ENCODE measurements around the gene NUBP2.

The NUBP2 gene

DNA sequence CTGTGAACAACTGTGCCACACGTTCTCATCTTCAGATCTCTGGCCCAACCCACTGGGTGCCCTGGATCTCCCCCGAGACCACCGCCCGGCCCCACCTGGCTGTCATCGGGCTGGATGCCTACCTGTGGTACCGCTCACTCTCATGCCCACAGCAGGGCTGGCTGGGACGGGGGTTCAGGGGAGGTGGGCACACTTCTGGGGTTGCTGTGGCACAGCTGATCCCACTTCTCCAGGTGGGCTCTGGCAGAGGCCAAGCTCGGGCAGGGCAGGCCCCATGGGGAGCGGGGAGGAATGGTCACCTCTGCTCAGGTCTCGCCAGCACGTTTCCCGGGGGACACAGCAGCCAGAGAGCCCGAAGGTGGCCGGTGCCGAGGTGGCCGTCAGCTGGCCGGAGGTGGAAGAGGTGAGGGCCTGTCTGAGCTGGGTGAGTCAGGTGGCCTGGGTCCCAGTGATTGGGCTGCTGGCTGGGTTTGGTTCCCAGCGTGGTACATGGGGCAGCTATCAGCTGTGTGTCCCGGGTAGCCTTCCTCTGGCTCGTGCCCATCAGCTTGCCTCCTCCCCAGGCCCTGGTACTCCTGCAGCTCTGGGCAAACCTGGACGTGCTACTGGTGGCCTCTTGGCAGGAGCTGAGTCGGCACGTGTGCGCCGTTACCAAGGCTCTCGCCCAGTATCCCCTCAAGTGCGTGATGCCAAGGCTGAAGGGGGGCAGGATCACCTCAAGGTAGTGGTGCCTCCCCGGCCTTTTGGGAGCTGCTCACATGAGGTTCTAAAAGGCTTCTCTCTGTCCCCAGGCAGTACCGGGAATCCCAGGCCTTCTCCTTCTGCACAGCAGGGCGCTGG, 7.5 kb upstream of the NUBP2 start:
- TF ChIP-seq, protein P1, sequence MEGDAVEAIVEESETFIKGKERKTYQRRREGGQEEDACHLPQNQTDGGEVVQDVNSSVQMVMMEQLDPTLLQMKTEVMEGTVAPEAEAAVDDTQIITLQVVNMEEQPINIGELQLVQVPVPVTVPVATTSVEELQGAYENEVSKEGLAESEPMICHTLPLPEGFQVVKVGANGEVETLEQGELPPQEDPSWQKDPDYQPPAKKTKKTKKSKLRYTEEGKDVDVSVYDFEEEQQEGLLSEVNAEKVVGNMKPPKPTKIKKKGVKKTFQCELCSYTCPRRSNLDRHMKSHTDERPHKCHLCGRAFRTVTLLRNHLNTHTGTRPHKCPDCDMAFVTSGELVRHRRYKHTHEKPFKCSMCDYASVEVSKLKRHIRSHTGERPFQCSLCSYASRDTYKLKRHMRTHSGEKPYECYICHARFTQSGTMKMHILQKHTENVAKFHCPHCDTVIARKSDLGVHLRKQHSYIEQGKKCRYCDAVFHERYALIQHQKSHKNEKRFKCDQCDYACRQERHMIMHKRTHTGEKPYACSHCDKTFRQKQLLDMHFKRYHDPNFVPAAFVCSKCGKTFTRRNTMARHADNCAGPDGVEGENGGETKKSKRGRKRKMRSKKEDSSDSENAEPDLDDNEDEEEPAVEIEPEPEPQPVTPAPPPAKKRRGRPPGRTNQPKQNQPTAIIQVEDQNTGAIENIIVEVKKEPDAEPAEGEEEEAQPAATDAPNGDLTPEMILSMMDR (IDR thresholded peaks at IDR 0.05), result no peak
- peaks cover 23 to 55% (median 50%) of the 10 kb centered on the region in 3 donors for H3K36me3 ChIP-seq
- H3K4me3 ChIP-seq, result no peak overlapping the region
- no peak overlapping the region for H3K27ac ChIP-seq
- peaks cover 0 to 54% (median 30%) of the 10 kb centered on the region in 4 donors for H3K4me1 ChIP-seq
- H3K9me3 ChIP-seq, result no peaks in the 10 kb centered on the region
- H3K27me3 ChIP-seq, result no peaks in the 10 kb centered on the region
- no peak for DNase-seq
- intact Hi-C loops (cut with DNase I; ENCODE audit: low total_unique reads), result no loop called here

DNA sequence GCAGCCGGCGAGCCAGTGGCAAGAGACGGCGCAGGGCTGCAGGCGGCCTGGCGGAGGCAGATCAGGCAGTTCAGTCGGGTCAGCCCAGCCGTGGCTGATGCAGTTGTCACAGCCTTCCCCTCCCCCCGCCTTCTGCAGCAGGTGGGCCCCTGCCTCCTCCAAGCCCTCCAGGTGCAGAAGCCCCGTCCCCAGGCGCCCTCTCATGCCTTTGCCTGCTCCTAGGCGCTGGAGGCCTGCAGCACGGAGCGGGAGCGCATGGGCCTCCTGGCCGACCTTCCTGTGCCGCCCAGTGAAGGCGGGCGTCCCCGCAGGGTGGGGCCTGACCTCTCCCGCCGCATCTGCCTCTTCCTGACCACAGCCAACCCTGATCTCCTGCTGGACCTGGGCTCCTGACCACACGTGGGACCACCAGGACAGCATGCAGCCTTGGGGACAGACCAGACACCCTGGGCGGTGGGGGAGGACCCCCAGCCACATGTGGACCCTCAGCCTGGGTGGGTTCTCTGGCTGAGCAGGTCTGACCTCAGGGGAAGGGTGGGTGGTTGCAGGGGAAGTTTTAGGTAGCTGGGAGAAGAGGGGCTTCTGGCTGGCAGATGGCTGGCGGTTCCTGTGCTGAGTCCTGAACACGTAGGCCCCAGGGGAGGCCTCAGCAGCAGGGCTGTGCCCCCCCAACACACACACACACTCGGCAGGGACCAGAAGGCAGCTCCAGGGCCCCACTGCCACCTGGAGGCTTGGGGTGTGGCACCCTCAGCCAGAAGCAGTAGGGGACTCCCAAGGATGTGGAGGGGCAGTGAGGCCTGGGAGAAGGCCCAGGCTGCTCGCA, 6.7 kb upstream of the NUBP2 start:
- intact Hi-C loops (cut with DNase I; ENCODE audit: low total_unique reads), result no loop called here
- DNase-seq, result no peak
- no peak overlapping the region for H3K27ac ChIP-seq
- peaks cover 23 to 63% (median 55%) of the 10 kb centered on the region in 3 donors for H3K36me3 ChIP-seq
- TF ChIP-seq, protein P1 (IDR thresholded peaks at IDR 0.05), result no peak
- no peaks in the 10 kb centered on the region for H3K27me3 ChIP-seq
- H3K4me3 ChIP-seq, result no peak overlapping the region
- no peaks in the 10 kb centered on the region for H3K9me3 ChIP-seq
- peaks cover 0 to 58% (median 35%) of the 10 kb centered on the region in 4 donors for H3K4me1 ChIP-seq

DNA sequence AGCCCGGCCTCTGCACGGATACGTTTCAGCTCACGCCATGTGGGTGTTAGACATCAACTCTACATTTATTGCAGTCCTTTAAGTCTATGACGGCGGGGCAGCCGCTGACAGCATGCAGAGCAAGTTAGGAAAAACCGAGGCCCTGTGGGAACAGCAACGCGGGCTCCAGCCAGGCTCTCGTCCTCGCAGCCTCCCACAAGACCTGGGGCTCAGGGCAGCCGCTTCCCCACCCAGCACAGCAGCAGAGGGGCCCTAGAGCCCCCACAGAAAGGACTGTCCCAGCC, 6.1 kb upstream of the NUBP2 start:
- Histone ChIP-seq H3K36me3 (peaks cover 23 to 64% (median 55%) of the 10 kb centered on the region in 3 donors), H3K4me3 (no peak overlapping the region), H3K4me1 (peaks cover 0 to 60% (median 40%) of the 10 kb centered on the region in 4 donors), H3K27ac (no peak overlapping the region), H3K27me3 (no peaks in the 10 kb centered on the region), H3K9me3 (no peaks in the 10 kb centered on the region)
- TF ChIP-seq, protein P1 (IDR thresholded peaks at IDR 0.05), result no peak
- intact Hi-C loops (cut with DNase I; ENCODE audit: low total_unique reads), result no loop called here
- no peak for DNase-seq

DNA sequence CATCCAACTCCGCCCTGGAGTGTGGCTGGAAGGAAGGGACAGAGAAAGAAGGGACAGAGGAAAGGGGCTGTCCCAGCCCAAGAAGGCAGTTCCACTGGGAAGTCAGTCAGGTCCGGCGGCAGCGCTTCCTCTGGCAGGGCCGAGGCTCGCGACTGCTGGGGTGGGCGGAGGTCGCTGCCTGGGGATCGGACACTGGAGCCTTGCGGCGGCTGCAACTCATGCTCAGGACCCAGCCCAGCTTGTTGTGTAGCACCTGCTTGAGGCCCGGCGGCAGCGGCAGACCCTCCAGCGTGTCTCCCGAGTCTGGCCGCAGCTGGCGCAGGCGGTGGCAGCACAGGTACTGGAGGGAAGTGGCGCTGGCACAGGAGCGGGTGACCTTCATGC, 5.8 kb upstream of the NUBP2 start:
- no peak for DNase-seq
- no peak overlapping the region for H3K4me3 ChIP-seq
- TF ChIP-seq, protein P1 (IDR thresholded peaks at IDR 0.05), result no peak
- H3K27me3 ChIP-seq, result no peaks in the 10 kb centered on the region
- peaks cover 0 to 60% (median 40%) of the 10 kb centered on the region in 4 donors for H3K4me1 ChIP-seq
- intact Hi-C loops (cut with DNase I; ENCODE audit: low total_unique reads), result no loop called here
- H3K27ac ChIP-seq, result no peak overlapping the region
- peaks cover 23 to 64% (median 55%) of the 10 kb centered on the region in 3 donors for H3K36me3 ChIP-seq
- no peaks in the 10 kb centered on the region for H3K9me3 ChIP-seq

DNA sequence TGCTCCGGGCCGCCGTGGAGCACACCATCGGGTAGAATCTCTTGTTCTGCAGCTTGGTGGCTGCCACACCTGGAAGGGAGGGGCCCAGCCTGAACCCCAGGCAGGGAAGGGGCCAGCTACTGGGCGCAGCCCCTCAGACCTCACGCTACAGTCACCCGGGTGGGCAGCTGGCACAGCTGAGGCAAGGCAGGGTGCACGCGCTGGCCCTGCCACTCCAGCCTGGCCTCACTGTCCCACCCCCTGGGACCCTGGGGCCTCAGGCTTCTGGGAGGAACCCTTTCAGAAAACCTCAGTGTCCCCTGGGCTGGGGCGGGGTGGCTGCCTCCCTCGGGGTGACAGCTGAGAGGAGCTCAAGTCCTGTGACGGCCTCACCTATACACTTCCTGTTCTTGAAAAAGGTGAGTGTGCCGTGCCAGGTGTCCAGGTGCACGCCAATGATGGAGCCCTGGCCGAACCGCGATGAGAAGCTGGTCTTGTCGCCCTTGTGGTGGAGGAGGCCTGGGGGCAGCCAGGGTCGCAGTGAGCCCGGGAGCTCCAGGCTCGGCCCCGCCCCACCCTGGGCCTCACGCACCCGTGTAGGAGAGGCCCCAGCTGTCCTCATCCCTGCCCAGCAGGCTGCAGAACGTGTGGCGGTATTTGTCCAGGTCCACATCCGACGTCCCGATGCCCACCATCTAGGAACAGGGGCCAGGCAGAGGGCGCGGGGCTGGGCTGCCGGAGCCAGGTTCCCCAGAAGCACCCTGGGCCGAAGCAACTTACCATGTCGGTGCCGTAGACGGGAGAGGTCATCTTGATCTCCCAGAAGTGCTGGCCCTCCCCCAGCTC, 5.2 kb upstream of the NUBP2 start:
- Histone ChIP-seq H3K27ac (no peak overlapping the region), H3K4me1 (peaks cover 0 to 54% (median 36%) of the 10 kb centered on the region in 4 donors), H3K36me3 (peaks cover 23 to 64% (median 55%) of the 10 kb centered on the region in 3 donors), H3K27me3 (no peaks in the 10 kb centered on the region), H3K4me3 (no peak overlapping the region), H3K9me3 (no peaks in the 10 kb centered on the region)
- intact Hi-C loops (cut with DNase I; ENCODE audit: low total_unique reads), result no loop called here
- DNase-seq, result no peak
- TF ChIP-seq, protein P1 (IDR thresholded peaks at IDR 0.05), result no peak

Measured in tibial artery (tissue), 4 donors.